ENCODE results near the gene SPNS2. TPM values are rescaled to one million over a fixed set of nuclear protein-coding genes. Genes with fewer than 3 reads are reported as not detected.
A peak's percentile ranks its signal among the peaks of the same experiment; 100 is the strongest.

The SPNS2 gene
- polyA plus RNA-seq, 1 donor from 2014 or later = 39.7 TPM

DNA sequence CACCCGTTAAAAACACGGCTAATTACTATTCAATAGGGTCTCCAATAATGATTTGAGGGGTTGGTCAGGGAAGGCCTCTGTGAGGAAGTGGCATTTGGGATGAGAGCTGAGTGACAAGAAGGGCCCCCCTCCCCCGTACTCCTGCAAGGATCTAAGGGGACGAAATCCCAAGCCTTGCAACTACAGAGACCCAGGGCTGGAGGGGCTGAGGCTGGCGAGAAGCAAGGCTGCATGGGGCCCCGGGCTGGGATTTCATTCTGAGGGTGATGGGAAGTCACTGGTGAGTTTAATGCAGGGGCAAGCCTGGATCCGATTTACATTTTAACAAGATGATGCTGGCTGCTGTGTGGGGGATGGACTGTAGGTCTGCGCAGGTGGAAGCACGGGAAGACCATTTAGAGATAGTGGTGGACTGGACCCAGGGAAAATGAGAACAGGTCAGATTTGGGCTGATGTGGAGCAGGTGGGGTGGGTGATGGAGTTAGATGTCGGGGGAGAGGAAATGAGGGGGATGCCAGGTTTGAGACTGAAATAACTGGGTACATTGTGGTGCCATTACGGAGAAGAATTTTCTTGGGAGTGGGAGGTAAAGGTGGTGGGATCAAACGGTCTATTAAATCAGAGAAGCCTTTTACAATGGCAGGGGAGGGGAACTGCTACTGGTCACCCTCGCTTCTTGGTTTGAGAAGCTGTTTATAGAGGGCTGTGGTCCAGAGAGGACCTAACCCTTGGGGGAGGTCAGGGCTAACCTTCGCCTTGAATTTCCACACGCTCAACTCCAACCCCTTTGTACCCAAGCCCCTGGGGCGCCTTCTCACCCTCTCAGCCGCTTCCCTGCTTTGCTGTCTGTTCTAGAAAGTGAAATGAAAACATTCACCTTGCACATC, 57.4 kb downstream of the SPNS2 start:
- TF ChIP-seq, protein P1, sequence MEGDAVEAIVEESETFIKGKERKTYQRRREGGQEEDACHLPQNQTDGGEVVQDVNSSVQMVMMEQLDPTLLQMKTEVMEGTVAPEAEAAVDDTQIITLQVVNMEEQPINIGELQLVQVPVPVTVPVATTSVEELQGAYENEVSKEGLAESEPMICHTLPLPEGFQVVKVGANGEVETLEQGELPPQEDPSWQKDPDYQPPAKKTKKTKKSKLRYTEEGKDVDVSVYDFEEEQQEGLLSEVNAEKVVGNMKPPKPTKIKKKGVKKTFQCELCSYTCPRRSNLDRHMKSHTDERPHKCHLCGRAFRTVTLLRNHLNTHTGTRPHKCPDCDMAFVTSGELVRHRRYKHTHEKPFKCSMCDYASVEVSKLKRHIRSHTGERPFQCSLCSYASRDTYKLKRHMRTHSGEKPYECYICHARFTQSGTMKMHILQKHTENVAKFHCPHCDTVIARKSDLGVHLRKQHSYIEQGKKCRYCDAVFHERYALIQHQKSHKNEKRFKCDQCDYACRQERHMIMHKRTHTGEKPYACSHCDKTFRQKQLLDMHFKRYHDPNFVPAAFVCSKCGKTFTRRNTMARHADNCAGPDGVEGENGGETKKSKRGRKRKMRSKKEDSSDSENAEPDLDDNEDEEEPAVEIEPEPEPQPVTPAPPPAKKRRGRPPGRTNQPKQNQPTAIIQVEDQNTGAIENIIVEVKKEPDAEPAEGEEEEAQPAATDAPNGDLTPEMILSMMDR (IDR thresholded peaks at IDR 0.05; ENCODE audit: poor library complexity, severe bottlenecking) = no peak
- TF ChIP-seq MXI1 (conservative IDR thresholded peaks at IDR 0.05; ENCODE audit: poor library complexity, severe bottlenecking) (no peak), EZH2 (IDR thresholded peaks at IDR 0.05; ENCODE audit: borderline replicate concordance, insufficient read depth, low read length, poor library complexity, severe bottlenecking) (no peak), TAF1 (IDR thresholded peaks at IDR 0.05; ENCODE audit: low read depth) (no peak), POLR2AphosphoS5 (IDR thresholded peaks at IDR 0.05) (no peak), RAD21 (conservative IDR thresholded peaks at IDR 0.05) (no peak), REST (IDR thresholded peaks at IDR 0.05; ENCODE audit: borderline replicate concordance) (no peak), EP300 (conservative IDR thresholded peaks at IDR 0.05; ENCODE audit: poor library complexity, severe bottlenecking) (no peak), SMC3 (conservative IDR thresholded peaks at IDR 0.05; ENCODE audit: poor library complexity) (no peak)
- H3K4me3 ChIP-seq (ENCODE audit: low read length) = peak overlapping the region; percentile 94
- no peaks in the 10 kb centered on the region for H3K27me3 ChIP-seq (ENCODE audit: insufficient read depth, low read depth, low read length)
- peaks cover 8% of the 10 kb centered on the region for H3F3A ChIP-seq (ENCODE audit: insufficient read depth, low read length, poor library complexity, severe bottlenecking)
- H3K9me3 ChIP-seq (ENCODE audit: low read length) = no peaks in the 10 kb centered on the region
- peak overlapping the region; percentile 96 for H3K27ac ChIP-seq (ENCODE audit: low read length)
- H3K36me3 ChIP-seq (ENCODE audit: insufficient read depth, low read length) = no peaks in the 10 kb centered on the region
- peak overlapping the region; percentile 98 for H2AFZ ChIP-seq (ENCODE audit: low read depth, low read length)
- H3K9ac ChIP-seq (ENCODE audit: low read length) = peak overlapping the region; percentile 93
- no peaks in the 10 kb centered on the region for H4K20me1 ChIP-seq (ENCODE audit: insufficient read depth)
- H3K9me2 ChIP-seq (ENCODE audit: insufficient read depth, low read length) = no peaks in the 10 kb centered on the region
- peak overlapping the region; percentile 99 for H3K4me2 ChIP-seq (ENCODE audit: low read length)
- H3K79me2 ChIP-seq (replicated peaks; ENCODE audit: insufficient read depth, low read length) = no peaks in the 10 kb centered on the region

GRCh38 chr17:4556996-4557395, 58.3 kb downstream of the SPNS2 start:
- H3K9me2 ChIP-seq (ENCODE audit: insufficient read depth, low read length) = no peaks in the 10 kb centered on the region
- no peak overlapping the region for H3K4me3 ChIP-seq (ENCODE audit: low read length)
- no peaks in the 10 kb centered on the region for H3K9me3 ChIP-seq (ENCODE audit: low read length)
- H3K9ac ChIP-seq (ENCODE audit: low read length) = no peak overlapping the region
- H3K4me2 ChIP-seq (ENCODE audit: low read length) = no peak overlapping the region
- no peaks in the 10 kb centered on the region for H3K36me3 ChIP-seq (ENCODE audit: insufficient read depth, low read length)
- no peak overlapping the region for H2AFZ ChIP-seq (ENCODE audit: low read depth, low read length)
- no peak overlapping the region for H3K27ac ChIP-seq (ENCODE audit: low read length)
- no peaks in the 10 kb centered on the region for H3K79me2 ChIP-seq (replicated peaks; ENCODE audit: insufficient read depth, low read length)
- TF ChIP-seq TAF1 (IDR thresholded peaks at IDR 0.05; ENCODE audit: low read depth) = no peak
- no peak for TF ChIP-seq POLR2AphosphoS5 (IDR thresholded peaks at IDR 0.05)
- TF ChIP-seq SMC3 (conservative IDR thresholded peaks at IDR 0.05; ENCODE audit: poor library complexity) = no peak
- TF ChIP-seq EP300 (conservative IDR thresholded peaks at IDR 0.05; ENCODE audit: poor library complexity, severe bottlenecking) = no peak
- no peak for TF ChIP-seq RAD21 (conservative IDR thresholded peaks at IDR 0.05)
- TF ChIP-seq MXI1 (conservative IDR thresholded peaks at IDR 0.05; ENCODE audit: poor library complexity, severe bottlenecking) = no peak
- no peak for TF ChIP-seq EZH2 (IDR thresholded peaks at IDR 0.05; ENCODE audit: borderline replicate concordance, insufficient read depth, low read length, poor library complexity, severe bottlenecking)
- TF ChIP-seq, protein P1 (IDR thresholded peaks at IDR 0.05; ENCODE audit: poor library complexity, severe bottlenecking) = no peak
- TF ChIP-seq REST (IDR thresholded peaks at IDR 0.05; ENCODE audit: borderline replicate concordance) = no peak
- peaks cover 8% of the 10 kb centered on the region for H3F3A ChIP-seq (ENCODE audit: insufficient read depth, low read length, poor library complexity, severe bottlenecking)
- H4K20me1 ChIP-seq (ENCODE audit: insufficient read depth) = no peaks in the 10 kb centered on the region
- no peaks in the 10 kb centered on the region for H3K27me3 ChIP-seq (ENCODE audit: insufficient read depth, low read depth, low read length)
